Measurements from ENCODE around the gene SEC31B. TPM values are rescaled to one million over a fixed set of nuclear protein-coding genes. Genes with fewer than 3 reads are reported as not detected.

The SEC31B gene
- total and polyA plus RNA-seq, 2 donors (not counting 3 experiments of a cell fraction or from before 2014, with no cell fraction given): 11.1 to 14.4 TPM

- ChIA-PET POLR2A (no interaction called here), CTCF (interaction anchor here (1.1 to 1.3 kb wide), 2 partner anchors 10 to 70 kb away, joined by 3 read pairs; no protein-coding TSS in a partner anchor)
- Histone ChIP-seq H4K20me1 (replicated peaks; ENCODE audit: control insufficient read depth, extremely low read depth, insufficient read depth, low read length) (no peaks in the 10 kb centered on the region), H3K4me2 (ENCODE audit: insufficient read depth, low read length) (no peak overlapping the region), H3K79me2 (ENCODE audit: control insufficient read depth, insufficient read depth, low read length) (no peaks in the 10 kb centered on the region), H3K9me3 (replicated peaks; ENCODE audit: control insufficient read depth, insufficient read depth, low read length) (no peaks in the 10 kb centered on the region), H3K4me1 (ENCODE audit: control insufficient read depth, extremely low read depth, insufficient read depth, low read length) (no peaks in the 10 kb centered on the region), H3K27ac (ENCODE audit: insufficient read depth, low read depth, low read length) (no peak overlapping the region), H3K27me3 (ENCODE audit: control insufficient read depth in 2 of 2, insufficient read depth in 2 of 2, low read length in 2 of 2) (peaks cover 0 to 10% of the 10 kb centered on the region in 2 experiments), H3K4me3 (replicated peaks in 1 of 3; ENCODE audit: insufficient read depth in 1 of 3, low read depth in 1 of 3, low read length in 3 of 3) (no peak overlapping the region), H3K9ac (replicated peaks; ENCODE audit: extremely low read depth, insufficient read depth, low read length) (no peak overlapping the region), H3K36me3 (ENCODE audit: control insufficient read depth in 2 of 2, extremely low read depth in 1 of 2, insufficient read depth in 2 of 2, low read length in 2 of 2) (no peaks in the 10 kb centered on the region), H2AFZ (ENCODE audit: low read depth, low read length) (no peak overlapping the region), H3K9me1 (replicated peaks; ENCODE audit: control insufficient read depth, extremely low read depth, insufficient read depth, low read length) (no peaks in the 10 kb centered on the region)
- no TSS peak for BruUV-seq (replicated peaks)
- DNase-seq (ENCODE audit: low read depth, low spot score): no peak
- dilution Hi-C loops (cut with MboI; ENCODE audit: extremely low pct_ligation_motif_present, low sequenced_read_pairs) (no loop called here), intact Hi-C loops (cut with micrococcal nuclease) (no loop called here)
- TF ChIP-seq EZH2 (IDR thresholded peaks at IDR 0.05; ENCODE audit: borderline replicate concordance, low read depth, low read length, severe bottlenecking) (no peak), POLR2AphosphoS5 (IDR thresholded peaks at IDR 0.05; ENCODE audit: insufficient read depth, low read depth, low read length) (no peak), MAX (IDR thresholded peaks at IDR 0.05; ENCODE audit: insufficient read depth, insufficient read length) (no peak), JUN (IDR thresholded peaks at IDR 0.05; ENCODE audit: borderline replicate concordance, insufficient read depth, insufficient read length, low read depth) (no peak), FOS (IDR thresholded peaks at IDR 0.05; ENCODE audit: borderline replicate concordance, insufficient read depth, low read length) (no peak), GATA2 (IDR thresholded peaks at IDR 0.05; ENCODE audit: insufficient read depth, insufficient read length, low read depth, low read length) (no peak), MYC (IDR thresholded peaks at IDR 0.05; ENCODE audit: low read depth, low read length) (no peak)
- TF ChIP-seq, protein P1, sequence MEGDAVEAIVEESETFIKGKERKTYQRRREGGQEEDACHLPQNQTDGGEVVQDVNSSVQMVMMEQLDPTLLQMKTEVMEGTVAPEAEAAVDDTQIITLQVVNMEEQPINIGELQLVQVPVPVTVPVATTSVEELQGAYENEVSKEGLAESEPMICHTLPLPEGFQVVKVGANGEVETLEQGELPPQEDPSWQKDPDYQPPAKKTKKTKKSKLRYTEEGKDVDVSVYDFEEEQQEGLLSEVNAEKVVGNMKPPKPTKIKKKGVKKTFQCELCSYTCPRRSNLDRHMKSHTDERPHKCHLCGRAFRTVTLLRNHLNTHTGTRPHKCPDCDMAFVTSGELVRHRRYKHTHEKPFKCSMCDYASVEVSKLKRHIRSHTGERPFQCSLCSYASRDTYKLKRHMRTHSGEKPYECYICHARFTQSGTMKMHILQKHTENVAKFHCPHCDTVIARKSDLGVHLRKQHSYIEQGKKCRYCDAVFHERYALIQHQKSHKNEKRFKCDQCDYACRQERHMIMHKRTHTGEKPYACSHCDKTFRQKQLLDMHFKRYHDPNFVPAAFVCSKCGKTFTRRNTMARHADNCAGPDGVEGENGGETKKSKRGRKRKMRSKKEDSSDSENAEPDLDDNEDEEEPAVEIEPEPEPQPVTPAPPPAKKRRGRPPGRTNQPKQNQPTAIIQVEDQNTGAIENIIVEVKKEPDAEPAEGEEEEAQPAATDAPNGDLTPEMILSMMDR (IDR thresholded peaks at IDR 0.05; ENCODE audit: extremely low read depth in 1 of 2, insufficient read depth in 1 of 2, low read depth in 1 of 2, low read length in 2 of 2): no peak
- no peak for FAIRE-seq
Observed at GRCh38 chr10:100448951-100449350, 70.7 kb downstream of the SEC31B start.

All from endothelial cell of umbilical vein (primary cell).